GM13976 (cell line): Measurements from ENCODE around the gene RPS6KA2.

ENCODE experiments used
- DNase-seq: peaks from one replicate; pipeline ENCODE4 v3.0.0; 2012; ENCODE audit warnings: low spot score
- CTCF ChIP-seq: IDR thresholded peaks from 2 replicates; pipeline ENCODE4 v1.5.1; 2012; ENCODE audit warnings: borderline replicate concordance, mild to moderate bottlenecking; ENCODE audit not compliant: insufficient read depth; ENCODE audit errors: extremely low read depth, missing control alignments, control extremely low read depth
- in situ Hi-C: fragments of 300-500 bp; cut with MboI; formaldehyde crosslinking; loops from one replicate; pipeline ENCODE4 v1.12.0; 2022; ENCODE audit warnings: low sequenced_read_pairs, mixed read lengths, inconsistent platforms; ENCODE audit not compliant: unreplicated experiment

RPS6KA2 gene

GRCh38 chr6:166527849-166528248 is 99.2 kb downstream of the RPS6KA2 start:
- in situ Hi-C loops = no loop called here
- TF ChIP-seq CTCF = no peak
- no peak for DNase-seq

- in situ Hi-C loops = no loop called here
- TF ChIP-seq CTCF = no peak
- no peak for DNase-seq
These were observed 100.1 kb downstream of the RPS6KA2 start for GRCh38 chr6:166526937-166527336.

GRCh38 chr6:166525567-166525966 is 101.5 kb downstream of the RPS6KA2 start:
- no peak for TF ChIP-seq CTCF
- no peak for DNase-seq

GRCh38 chr6:166523782-166524559 is 103.1 kb downstream of the RPS6KA2 start:
- in situ Hi-C loops = no loop called here
- no peak for DNase-seq
- no peak for TF ChIP-seq CTCF

More at GRCh38 chr6:166525567-166525966, 101.5 kb downstream of the RPS6KA2 start:
- in situ Hi-C loops = no loop called here

GRCh38 chr6:166520905-166521834 is 105.9 kb downstream of the RPS6KA2 start:
- no peak for TF ChIP-seq CTCF
- DNase-seq = no peak
- in situ Hi-C loops = no loop called here

GRCh38 chr6:166516251-166516884 is 110.7 kb downstream of the RPS6KA2 start:
- in situ Hi-C loops = no loop called here
- no peak for TF ChIP-seq CTCF
- no peak for DNase-seq
